Measurements from ENCODE around the gene CPSF3.
A peak's percentile ranks its signal among the peaks of the same experiment; 100 is the strongest.
"Not testable (repeated sequence)": the region's sequence is repeated elsewhere in the genome, so short reads cannot be mapped to it uniquely, and the experiment has no call there.

The CPSF3 gene

GRCh38 chr2:9466147-9466683, 42.8 kb downstream of the CPSF3 start:
- DNase-seq (ENCODE audit: low read depth): no peak

- no peak for DNase-seq (ENCODE audit: low read depth)
Observed at GRCh38 chr2:9467687-9468086, 44.2 kb downstream of the CPSF3 start.

GRCh38 chr2:9471206-9471605, 47.8 kb downstream of the CPSF3 start:
- DNase-seq (ENCODE audit: low read depth): no peak

- DNase-seq (ENCODE audit: low read depth): no peak
Observed at GRCh38 chr2:9472511-9472910, 49.1 kb downstream of the CPSF3 start.

- no peak for DNase-seq (ENCODE audit: low read depth)
Observed at GRCh38 chr2:9473308-9473984, 50.0 kb downstream of the CPSF3 start.

GRCh38 chr2:9473985-9474360, 50.5 kb downstream of the CPSF3 start:
- DNase-seq (ENCODE audit: low read depth): peak; percentile 23

- peak; percentile 63 for DNase-seq (ENCODE audit: low read depth)
Observed at GRCh38 chr2:9474361-9475057, 51.1 kb downstream of the CPSF3 start, which contains the start of gene IAH1. IAH1 (plus strand) TSS chr2:9474551; CDS start chr2:9474567, 16 bp downstream.

- DNase-seq (ENCODE audit: low read depth): no peak
Observed at GRCh38 chr2:9477914-9478313, 54.5 kb downstream of the CPSF3 start.

- no peak for DNase-seq (ENCODE audit: low read depth)
Observed at GRCh38 chr2:9478526-9478925, 55.1 kb downstream of the CPSF3 start.

- no peak for DNase-seq (ENCODE audit: low read depth)
Observed at GRCh38 chr2:9480157-9480556, 56.7 kb downstream of the CPSF3 start.

GRCh38 chr2:9483107-9483506, 59.7 kb downstream of the CPSF3 start:
- DNase-seq (ENCODE audit: low read depth): no peak

GRCh38 chr2:9484533-9484932, 61.1 kb downstream of the CPSF3 start:
- peak; percentile 51 for DNase-seq (ENCODE audit: low read depth)

- peak; percentile 55 for DNase-seq (ENCODE audit: low read depth)
Observed at GRCh38 chr2:9488583-9489547, 65.4 kb downstream of the CPSF3 start.

GRCh38 chr2:9490789-9491188, 67.3 kb downstream of the CPSF3 start:
- no peak for DNase-seq (ENCODE audit: low read depth)

GRCh38 chr2:9492927-9493326, 69.5 kb downstream of the CPSF3 start:
- DNase-seq (ENCODE audit: low read depth): no peak

- DNase-seq (ENCODE audit: low read depth): no peak
Observed at GRCh38 chr2:9493478-9493877, 70.0 kb downstream of the CPSF3 start.

- DNase-seq (ENCODE audit: low read depth): no peak
Observed at GRCh38 chr2:9494081-9494480, 70.6 kb downstream of the CPSF3 start.

GRCh38 chr2:9497017-9497416, 73.6 kb downstream of the CPSF3 start:
- DNase-seq (ENCODE audit: low read depth): no peak

- DNase-seq (ENCODE audit: low read depth): peak; percentile 77
Observed at GRCh38 chr2:9498210-9498609, 74.8 kb downstream of the CPSF3 start.

GRCh38 chr2:9508931-9509330, 85.5 kb downstream of the CPSF3 start:
- DNase-seq (ENCODE audit: low read depth): no peak

- not testable (repeated sequence) for DNase-seq (ENCODE audit: low read depth)
Observed at GRCh38 chr2:9513946-9514345, 90.5 kb downstream of the CPSF3 start.

GRCh38 chr2:9517118-9517782, 93.8 kb downstream of the CPSF3 start:
- no peak for DNase-seq (ENCODE audit: low read depth)

Measured in EH (cell line).